ENCODE measurements around the gene C1D. TPM values are rescaled to one million over a fixed set of nuclear protein-coding genes. Genes with fewer than 3 reads are reported as not detected.

Gene C1D
- total and polyA plus RNA-seq, 2 experiments from 2014 or later: 30.1 to 39.7 TPM

- TF ChIP-seq ZNF462 (CRISPR knock-in tag; IDR thresholded peaks at IDR 0.05) (no peak), REST (IDR thresholded peaks at IDR 0.05; ENCODE audit: unreplicated experiment) (no peak), NANOG (IDR thresholded peaks at IDR 0.05; ENCODE audit: borderline replicate concordance) (no peak)
Measured at GRCh38 chr2:68030529-68030928, 32.3 kb downstream of the C1D start (continued).

- Histone ChIP-seq H4K20me1 (replicated peaks; ENCODE audit: insufficient read depth) (no peaks in the 10 kb centered on the region), H3K27me3 (ENCODE audit: insufficient read depth) (no peaks in the 10 kb centered on the region), H3K4me1 (ENCODE audit: insufficient read depth) (no peaks in the 10 kb centered on the region), H3K4me2 (no peak overlapping the region), H3K4me3 (no peak overlapping the region), H2AFZ (no peak overlapping the region), H3K79me2 (replicated peaks; ENCODE audit: insufficient read depth) (no peaks in the 10 kb centered on the region), H3K27ac (ENCODE audit: low read depth) (no peak overlapping the region), H3F3A (replicated peaks; ENCODE audit: low read depth) (no peaks in the 10 kb centered on the region), H3K9me2 (ENCODE audit: insufficient read depth) (no peaks in the 10 kb centered on the region), H3K36me3 (ENCODE audit: insufficient read depth) (no peaks in the 10 kb centered on the region)
- no peak for ATAC-seq
- DNase-seq (ENCODE audit: low spot score): no peak
- Mint-ChIP-seq H3K4me1 (no peaks in the 10 kb centered on the region; the same call in 2 of the 3 replicates), H3K27me3 (ENCODE audit: insufficient read depth, low read depth, poor library complexity) (no peaks in the 10 kb centered on the region), H3K9me3 (no peaks in the 10 kb centered on the region; the same call in 2 of the 3 replicates), H3K4me3 (no peak overlapping the region), H3K27ac (no peak overlapping the region), H3K36me3 (ENCODE audit: low read depth) (no peaks in the 10 kb centered on the region)
- TF ChIP-seq JUNB (IDR thresholded peaks at IDR 0.05; ENCODE audit: unreplicated experiment) (no peak), POLR2AphosphoS5 (IDR thresholded peaks at IDR 0.05; ENCODE audit: low read depth) (no peak), ZNF114 (CRISPR knock-in tag; IDR thresholded peaks at IDR 0.05) (no peak), STAT1 (IDR thresholded peaks at IDR 0.05; ENCODE audit: unreplicated experiment) (no peak)
Measured at GRCh38 chr2:68027959-68028358, 34.8 kb downstream of the C1D start.

Data from GM23338 (cell line).